ENCODE data around the gene TMUB1.

DNA sequence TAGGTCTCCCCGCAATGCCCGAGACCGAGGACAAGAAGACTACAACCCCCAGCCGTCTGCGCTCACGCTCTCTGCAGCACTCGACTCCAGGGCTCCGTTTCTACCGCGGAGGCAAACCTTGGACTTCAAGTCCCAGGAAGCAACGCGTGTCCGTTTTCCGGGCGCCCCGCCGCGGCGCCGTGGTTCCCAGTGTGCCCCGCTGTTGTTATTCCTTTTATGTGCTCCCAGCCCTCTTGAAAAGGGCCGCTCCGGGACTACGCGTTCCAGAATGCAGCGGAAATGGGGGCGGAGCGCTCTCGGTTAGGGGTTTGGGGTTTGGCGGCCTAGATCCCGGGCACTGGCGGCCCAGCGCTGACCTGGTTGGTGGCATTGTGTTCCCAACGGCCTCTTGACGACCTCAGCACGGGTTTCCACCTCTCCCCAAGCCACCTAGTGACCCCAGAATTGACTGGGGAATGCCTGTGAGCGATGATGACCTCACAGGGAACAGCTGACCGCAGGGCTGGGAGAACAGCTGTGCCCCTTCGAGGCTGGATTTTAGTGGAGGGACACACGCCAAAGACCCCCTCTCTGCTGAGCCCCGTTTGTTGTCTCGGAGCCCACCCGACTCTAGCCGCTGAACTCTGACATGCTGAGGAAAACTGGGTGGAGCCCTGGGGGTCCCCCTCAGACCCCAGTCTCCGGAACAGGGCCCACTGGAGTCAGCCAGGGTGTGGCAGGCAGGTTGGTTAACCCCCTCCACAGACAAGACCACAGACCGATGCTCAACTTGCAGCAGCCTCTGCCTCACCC, 25.1 kb downstream of the TMUB1 start:
- TF ChIP-seq, protein P1, sequence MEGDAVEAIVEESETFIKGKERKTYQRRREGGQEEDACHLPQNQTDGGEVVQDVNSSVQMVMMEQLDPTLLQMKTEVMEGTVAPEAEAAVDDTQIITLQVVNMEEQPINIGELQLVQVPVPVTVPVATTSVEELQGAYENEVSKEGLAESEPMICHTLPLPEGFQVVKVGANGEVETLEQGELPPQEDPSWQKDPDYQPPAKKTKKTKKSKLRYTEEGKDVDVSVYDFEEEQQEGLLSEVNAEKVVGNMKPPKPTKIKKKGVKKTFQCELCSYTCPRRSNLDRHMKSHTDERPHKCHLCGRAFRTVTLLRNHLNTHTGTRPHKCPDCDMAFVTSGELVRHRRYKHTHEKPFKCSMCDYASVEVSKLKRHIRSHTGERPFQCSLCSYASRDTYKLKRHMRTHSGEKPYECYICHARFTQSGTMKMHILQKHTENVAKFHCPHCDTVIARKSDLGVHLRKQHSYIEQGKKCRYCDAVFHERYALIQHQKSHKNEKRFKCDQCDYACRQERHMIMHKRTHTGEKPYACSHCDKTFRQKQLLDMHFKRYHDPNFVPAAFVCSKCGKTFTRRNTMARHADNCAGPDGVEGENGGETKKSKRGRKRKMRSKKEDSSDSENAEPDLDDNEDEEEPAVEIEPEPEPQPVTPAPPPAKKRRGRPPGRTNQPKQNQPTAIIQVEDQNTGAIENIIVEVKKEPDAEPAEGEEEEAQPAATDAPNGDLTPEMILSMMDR (conservative IDR thresholded peaks at IDR 0.05; ENCODE audit: low read depth, low read length) = no peak
- TF ChIP-seq EZH2 (IDR thresholded peaks at IDR 0.05; ENCODE audit: borderline replicate concordance, low read depth, low read length, poor library complexity, severe bottlenecking) = no peak
